Fibroblast of upper back skin (primary cell): ENCODE results near the gene RABGEF1.
"Not testable (repeated sequence)": the region's sequence is repeated elsewhere in the genome, so short reads cannot be mapped to it uniquely, and the experiment has no call there.

Experiments
- DNase-seq: peaks from one replicate; pipeline ENCODE4 v3.0.0-alpha.2; 2013

The RABGEF1 gene

DNA sequence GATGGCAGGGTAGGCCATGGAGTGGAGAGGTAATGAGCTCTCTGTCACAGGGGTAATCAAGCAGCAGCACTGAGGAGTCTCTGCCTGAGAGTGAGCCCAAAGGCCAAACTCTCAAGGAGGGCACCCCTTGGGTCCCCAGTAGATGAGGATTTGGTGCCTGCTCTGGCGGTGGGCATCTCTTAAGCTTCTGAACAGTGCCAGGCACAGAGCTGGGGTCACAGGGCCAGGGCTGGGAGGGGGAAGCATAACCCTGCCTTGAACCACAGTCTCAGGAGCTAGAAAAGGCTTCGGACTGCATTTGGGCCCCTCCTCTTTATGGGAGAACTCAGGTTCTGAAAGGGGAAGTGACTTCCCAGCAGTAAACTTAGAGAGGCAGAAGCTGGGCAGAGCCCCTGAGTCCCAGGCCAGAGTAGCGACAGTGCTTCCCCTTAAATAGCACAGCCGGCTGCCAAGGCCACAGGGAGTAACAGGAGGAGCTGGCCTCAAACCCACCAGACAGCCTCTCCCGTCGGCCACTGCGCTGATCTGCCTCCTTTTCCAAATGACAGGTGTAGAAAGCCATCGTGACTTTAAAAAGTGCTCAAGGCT, 76.8 kb downstream of the RABGEF1 start:
- not testable (repeated sequence) for DNase-seq

DNA sequence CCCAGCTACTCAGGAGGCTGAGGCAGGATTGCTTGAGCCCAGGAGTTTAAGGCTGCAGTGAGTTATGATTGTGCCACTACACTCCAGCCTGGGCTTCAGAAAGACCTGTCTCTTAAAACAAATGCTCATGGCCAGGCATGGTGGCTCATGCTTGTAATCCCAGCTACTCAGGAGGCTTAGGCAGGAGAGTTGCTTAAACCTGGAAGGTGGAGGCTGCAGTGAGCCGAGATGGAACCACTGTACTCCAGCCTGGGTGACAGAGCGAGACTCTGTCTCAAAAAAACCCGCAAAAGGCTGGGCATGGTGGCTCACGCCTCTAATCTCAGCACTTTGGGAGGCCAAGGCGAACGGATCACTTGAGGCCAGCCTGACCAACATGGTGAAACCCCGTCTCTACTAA, 77.4 kb downstream of the RABGEF1 start:
- not testable (repeated sequence) for DNase-seq

DNA sequence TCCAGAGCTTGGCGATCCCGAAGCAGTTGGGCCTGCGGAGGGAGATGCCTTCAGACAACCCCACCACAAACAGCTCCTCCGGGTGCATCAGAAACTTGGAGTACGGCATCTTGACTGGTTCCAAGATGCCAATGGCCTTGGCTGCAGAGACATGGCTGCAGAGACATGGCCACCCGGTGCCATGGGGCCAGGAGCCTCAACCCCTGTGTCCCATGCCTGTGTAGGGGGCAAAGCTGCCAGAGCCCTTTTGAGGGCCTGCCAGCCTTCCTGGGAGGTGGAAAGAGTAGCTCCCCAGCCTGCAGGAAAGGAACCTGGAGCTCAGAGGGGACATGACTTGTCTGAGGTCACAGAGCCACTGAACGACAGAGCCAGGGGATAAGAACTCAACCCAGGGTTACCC, 83.5 kb downstream of the RABGEF1 start:
- no peak for DNase-seq

DNA sequence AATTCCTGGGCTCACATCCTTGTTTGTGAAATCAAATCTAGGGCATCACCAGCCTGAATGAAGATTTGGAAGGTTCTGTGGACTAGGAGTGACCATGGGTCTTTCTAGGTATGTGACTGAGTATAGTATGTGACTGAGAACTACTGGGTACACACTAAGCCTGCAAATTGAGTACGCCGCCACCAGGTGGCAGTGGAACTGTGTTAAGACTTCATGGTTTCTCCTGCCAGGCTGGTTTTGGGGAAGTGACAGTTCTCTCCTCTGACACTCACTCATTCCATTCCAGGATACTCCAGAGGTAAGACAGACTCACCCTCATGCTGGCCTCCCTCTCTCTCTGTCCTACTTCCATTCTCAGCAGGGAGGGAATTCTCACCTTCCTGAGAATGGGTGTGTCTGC, 85.0 kb downstream of the RABGEF1 start:
- peak; percentile 8 for DNase-seq

DNA sequence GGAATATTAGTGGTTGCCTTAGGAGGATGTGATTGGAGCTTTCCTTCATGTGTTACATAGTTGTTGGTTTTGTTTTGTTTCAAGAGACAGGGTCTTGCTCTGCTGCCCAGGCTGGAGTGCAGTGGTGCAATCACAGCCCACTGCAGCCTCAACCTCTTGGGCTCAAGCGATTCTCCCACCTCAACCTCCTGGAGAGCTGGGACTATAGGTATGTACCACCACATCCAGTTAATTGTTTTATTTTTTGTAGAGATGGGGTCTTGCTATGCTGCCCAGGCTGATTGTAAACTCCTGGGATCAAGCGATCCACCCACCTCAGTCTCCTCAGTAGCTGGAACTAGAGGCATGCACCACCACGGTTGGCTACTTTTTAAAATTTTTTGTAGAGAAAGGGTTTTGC, 86.1 kb downstream of the RABGEF1 start:
- DNase-seq = no peak

DNA sequence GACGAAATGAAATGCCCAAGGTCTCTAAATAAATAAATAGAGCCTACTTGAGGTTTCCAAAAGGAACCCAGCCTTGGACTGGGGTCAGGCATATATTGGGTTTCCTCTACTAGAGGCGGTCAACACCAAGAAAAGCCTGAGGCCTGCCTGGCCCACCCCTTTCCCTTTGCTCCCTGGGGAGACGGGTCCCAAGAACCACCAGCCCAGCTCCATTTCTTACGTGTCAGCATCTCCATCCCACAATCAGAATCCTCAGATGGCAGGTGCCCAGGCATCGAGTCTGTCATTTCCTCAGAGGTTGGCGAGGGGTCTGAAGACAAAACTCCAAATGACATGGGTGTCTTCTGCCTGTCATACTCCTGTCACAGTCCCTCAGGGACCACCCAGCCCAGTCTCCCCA, 90.4 kb downstream of the RABGEF1 start:
- not testable (repeated sequence) for DNase-seq

DNA sequence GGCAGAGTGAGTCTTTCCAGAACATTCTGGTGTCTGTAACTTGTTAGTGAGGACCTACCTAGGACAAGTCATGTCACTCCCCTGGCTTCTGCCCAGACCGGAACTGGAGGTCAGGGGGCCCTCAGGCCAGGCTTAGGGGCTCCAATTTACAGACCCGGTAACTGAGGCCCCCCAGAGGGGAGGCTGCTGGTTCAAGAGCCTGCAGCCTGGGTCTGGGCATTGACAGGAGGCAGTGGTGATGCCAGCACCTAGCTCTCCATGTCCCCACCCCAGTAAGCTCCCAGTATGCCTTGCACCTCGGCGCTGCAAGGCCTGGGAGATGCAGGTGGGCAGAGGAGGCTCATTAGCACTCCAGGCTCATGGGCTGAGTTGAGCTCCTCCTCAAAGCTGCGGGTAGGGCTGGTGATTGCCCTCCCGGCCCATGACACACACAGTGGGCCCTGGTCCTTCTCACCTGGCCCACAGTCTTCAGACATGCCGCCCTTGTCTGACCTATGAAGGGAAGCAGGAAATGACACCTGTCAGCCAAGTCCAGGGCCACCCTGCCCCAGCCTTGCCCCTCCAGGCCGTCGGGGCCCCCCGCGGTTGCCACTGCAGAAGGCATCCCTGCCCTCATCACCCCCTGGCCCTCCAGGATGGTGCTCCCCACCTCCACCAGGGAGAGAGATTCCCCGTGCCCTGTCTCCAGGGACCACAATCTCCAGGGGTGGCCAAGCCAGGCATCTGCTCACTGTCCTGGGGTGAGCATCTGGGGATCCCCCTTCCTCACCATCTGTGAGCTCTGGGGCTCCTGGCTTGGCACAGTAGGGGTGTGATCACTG, 92.2 kb downstream of the RABGEF1 start:
- no peak for DNase-seq

DNA sequence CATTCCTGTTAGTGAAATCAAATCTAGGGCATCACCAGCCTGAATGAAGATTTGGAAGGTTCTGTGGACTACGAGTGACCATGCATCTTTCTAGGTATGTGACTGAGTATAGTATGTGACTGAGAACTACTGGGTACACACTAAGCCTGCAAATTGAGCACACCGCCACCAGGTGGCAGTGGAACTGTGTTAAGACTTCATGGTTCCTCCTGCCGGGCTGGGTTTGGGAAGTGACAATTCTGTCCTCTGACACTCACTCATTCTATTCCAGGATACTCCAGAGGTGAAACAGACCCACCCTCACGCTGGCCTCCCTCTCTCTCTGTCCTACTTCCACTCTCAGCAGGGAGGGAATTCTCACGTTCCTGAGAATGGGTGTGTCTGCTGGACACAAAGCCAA, 96.5 kb downstream of the RABGEF1 start:
- peak; percentile 7 for DNase-seq

DNA sequence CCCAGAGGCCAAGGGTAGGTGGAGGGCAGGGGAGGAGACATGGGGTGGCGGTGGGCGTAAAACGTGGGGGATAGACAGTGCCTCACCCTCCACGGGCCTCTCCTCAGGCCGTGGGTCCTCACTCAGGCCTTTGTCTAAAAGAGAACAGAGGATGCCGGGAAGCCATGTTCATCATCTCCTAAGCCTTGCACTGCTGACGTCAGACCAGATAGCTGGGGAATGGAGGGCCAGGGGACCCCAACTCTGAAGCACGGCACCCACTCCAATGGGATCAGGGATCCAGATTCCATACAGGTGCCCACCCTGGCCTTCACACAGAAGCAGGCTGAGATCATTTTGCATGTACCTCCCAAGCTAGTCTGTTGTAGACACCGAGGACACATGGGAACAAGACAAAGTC, 97.1 kb downstream of the RABGEF1 start:
- no peak for DNase-seq

DNA sequence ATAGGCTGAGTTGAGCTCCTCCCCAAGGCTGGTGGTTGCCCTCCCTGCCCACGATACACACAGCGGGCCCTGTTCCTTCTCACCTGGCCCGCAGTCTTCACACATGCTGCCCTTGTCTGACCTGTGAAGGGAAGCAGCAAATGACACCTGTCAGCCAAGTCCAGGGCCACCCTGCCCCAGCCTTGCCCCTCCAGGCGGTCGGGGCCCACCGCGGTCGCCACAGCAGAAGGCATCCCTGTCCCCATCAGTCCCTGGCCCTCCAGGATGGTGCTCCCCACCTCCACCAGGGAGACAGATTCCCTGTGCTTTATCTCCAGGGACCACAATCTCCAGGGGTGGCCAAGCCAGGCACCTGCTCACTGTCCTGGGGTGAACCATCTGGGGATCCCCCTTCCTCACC, 99.3 kb downstream of the RABGEF1 start:
- DNase-seq = no peak

DNA sequence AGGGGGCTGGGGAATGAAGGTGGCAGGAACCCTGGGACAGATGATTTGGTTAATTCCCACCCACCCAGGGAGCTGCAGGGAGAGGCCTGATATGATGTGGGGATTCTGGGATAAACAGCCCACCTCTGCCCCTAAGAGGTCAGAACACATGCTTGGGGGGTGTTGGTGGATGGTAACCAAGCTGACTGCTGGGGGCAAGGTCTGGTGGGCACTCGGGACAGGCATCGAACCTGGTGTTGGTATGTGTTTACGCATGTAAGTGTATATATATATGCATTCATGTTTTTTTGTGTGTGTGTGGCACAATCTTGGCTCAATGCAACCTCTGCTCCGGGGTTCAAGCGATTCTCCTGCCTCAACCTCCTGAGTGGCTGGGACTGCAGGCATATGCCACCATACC, 99.8 kb downstream of the RABGEF1 start:
- no peak for DNase-seq

DNA sequence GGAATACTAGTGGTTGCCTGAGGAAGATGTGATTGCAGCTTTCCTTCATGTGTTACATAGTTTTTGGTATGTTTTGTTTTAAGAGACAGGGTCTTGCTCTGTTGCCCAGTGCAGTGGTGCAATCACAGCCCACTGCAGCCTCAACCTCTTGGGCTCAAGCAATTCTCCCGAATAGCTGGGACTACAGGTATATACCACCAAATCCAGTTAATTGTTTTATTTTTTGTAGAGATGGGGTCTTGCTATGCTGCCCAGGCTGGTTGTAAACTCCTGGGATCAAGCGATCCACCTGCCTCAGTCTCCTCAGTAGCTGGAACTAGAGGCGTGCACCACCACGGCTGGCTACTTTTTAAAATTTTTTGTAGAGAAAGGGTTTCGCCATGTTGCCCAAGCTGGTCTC, 101.4 kb downstream of the RABGEF1 start:
- DNase-seq = no peak

DNA sequence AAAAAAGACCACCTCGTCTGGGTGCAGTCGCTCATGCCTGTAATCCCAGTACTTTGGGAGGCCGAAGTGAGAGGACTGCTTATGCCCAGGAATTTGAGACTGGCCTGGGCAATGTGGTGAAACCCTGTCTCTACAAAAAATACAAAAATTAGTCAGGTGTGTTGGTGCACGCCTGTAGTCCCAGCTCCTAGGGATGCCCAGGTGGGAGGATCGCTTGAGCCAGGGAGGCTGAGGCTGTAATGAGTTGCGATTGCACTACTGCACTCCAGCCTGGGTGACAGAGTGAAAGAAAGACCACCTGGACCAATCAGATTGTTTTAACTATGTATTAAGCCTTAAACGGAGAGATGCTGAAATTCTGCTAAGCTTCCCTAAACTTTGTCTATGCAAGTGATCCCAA, 103.0 kb downstream of the RABGEF1 start:
- not testable (repeated sequence) for DNase-seq

DNA sequence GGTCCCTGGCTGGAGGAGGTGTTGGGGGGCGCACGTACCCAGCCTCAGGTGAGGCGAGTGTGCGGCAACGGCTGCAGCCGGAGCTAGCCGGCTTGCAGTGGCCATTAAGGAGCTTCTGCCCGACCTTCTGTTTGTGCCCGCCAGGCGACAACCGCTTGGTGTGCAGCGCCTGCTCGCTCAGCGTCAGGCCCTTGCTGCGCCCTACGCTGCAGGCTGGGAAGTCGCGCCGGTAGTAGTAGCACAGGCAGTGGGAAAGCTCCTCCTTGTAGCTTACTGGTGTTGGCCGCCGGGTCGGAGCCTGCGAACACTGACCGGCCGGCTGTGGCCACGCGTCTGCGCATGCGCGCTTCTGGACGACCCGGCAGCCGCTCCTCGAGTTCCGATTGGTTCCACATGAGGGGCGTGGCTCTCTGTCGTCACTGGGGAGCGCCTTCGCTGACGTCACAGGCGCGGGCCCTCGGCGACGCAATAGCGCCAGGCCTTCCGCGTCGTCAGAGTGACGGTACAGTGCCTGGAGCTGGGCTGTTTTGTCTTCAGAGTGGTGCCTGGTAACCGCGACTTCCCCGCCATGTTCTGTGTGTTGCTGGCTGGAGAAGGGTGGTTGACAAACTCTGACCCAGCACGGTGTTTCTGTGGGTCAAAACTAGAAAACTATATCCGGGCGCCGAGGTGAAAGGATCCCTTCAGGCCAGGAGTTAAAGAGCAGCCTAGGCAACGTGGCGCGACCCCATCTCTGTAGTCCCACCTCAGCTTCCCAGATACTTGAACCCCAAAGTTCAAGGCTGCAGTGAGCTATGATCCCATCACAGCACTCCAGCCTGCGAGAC, 104.2 kb downstream of the RABGEF1 start:
- peak; percentile 98 for DNase-seq

DNA sequence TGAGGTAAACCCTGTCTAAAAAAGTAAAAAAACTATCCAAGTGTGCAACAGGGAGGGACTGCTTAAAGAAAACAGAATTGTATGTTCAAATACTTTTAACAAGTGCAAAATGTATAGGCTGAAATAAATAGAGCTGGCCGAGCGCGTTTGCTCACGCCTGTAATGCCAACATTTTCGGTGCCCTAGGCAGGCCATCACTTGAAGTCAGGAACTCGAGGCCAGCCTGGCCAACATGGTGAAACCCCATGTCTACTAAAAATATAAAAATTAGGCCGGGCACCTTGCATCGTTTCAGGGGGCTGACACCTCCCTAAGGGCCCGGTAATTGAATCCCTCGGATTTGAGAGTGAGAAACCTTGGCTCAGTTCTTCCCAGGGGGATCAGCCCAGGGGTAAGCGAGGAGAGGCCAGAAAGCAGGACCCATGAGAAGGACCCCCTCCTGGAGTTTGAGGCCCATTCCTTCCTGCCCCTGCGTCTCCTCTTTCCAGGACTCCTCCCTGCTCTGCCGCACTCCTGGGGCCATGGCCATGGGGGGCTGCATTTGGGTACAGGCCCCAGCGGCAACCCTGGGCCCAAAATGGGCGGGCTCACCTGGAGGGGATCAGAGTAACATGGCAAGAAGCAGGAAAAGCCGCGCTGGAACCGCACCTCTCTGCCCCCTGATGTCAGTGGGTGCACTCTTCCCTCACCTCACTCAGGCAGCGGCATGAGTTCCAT, 105.0 kb downstream of the RABGEF1 start:
- no peak for DNase-seq

DNA sequence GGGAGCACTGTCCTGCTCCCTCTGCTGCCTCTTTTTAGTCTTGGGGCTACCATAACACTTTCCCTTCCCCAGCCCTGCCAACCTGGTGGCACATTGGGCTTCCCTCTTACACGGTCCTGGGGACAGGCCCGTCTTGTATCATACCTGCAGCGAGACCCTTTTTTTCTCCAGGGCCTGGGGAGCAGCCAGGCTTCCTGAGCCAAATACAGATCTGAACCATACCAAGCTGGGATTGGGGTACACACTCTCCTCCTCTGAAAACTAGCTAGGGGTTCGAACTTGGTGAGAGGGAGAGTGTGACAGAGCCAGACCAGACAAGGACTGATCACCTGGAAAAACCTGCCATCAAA, 105.5 kb downstream of the RABGEF1 start:
- not testable (repeated sequence) for DNase-seq

DNA sequence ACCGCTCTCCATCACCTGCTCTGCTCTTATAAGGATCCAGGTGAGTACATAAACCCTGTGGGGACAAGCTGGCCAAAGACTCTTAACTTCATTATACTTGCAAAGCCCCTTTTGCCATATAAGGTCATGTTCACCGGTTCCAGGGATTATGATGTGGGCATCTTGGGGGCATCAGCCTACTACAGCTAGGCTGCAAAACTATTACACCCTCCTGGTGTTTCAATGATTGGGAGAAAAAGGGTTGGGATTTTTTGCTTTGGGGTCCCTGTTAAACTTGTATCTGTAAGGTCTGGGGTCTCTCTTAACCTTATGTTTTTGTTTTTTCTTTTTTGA, 107.0 kb downstream of the RABGEF1 start:
- not testable (repeated sequence) for DNase-seq

DNA sequence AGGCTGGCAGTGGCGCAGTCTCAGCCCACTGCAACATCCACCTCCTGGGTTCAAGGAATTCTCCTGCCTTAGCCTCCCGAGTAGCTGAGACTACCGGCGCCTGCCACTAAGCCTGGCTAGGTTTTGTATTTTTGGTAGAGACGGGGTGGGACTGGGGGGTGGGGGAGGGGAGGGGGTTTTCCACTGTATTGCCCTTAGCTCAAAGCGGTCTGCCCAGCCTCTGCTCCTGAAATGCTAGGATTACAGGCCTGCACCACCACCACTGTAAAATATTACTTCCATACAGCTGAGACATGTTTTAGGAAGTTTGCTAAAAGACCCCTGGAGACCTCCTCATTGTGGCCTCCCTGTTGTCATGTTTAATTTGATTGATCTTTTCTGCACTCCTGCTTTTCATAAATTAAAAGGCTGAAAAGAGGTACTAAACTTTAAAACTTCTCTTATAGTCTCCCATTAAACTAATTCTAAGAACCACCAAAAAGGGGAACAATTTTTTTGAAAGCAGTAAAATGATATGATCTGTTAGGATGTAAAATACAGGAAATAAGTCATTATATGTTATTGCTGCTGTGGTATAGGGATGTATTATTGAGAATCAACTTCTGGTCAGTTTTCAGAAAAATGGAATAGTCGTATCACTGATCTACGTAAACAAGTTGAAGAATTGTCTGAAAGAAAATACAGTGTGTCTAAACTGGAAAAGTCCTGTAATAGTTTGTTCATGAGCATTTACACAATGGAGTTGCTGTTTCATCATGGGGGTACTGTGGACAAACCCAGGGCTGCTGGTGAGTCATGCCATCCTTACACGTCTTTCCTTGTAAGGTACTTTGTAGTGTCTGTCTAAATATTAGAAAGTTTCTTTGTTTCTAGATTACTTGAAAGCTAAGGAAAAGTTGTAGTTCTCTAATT, 107.6 kb downstream of the RABGEF1 start:
- DNase-seq = peak; percentile 67

DNA sequence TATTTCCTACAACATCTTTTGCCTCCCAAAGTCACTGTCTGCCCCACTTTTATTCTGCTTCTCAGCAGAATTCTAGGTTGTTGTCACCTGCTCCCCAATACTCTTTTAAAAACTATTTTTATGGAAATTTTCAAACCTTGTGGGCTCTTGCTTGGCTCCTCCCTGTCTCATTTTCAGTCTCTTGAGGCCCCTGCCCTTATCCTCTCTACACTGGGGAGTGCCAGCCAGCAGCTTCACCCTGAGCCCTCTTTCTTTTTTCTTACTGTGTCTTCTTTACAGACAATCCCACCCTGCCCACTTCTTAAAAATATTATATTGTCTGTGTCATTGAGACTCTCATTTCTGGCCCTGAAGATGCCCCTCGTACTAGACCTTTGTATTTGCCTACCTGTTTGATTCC, 118.8 kb downstream of the RABGEF1 start:
- DNase-seq = no peak

DNA sequence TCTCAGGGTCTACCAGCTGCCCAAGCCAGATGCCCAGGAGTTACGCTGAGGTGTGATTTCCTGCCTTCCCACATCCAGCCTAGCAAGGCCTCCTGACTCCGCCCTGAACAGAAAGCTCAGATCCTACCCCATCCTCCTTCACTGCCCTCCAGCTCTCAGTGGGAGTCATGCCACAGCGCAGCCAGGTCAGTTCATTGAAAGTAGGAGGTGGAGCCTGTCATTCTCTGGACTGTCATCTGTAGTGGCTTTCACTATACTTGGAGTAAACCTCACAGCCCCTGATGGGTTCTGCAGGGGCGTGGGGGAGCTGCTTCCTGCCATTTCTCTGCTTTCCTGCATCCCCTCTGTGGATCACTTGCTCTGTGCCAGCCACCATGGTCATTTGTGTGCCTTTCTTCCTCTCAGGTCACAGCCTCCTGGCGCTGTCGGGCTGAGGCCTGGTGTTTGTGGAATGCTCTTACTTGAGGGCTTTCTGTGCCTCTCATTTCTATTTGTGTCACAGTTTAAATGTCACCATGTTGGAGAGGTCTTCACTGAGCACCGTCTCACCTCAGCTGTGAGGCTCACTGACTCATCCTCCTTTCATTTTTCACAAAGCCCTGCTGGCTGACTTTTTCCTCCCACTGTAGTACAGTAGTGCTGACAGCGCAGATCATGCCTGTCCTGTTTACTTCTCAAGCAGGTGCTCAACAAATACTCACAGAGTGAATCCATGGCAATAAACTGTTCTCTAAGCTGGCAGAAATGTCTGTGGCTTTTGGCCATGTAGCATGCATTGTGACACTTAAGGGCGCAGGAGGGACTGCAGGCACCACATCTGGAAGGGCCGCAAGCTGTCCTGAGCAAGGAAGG, 119.5 kb downstream of the RABGEF1 start:
- DNase-seq = no peak

DNA sequence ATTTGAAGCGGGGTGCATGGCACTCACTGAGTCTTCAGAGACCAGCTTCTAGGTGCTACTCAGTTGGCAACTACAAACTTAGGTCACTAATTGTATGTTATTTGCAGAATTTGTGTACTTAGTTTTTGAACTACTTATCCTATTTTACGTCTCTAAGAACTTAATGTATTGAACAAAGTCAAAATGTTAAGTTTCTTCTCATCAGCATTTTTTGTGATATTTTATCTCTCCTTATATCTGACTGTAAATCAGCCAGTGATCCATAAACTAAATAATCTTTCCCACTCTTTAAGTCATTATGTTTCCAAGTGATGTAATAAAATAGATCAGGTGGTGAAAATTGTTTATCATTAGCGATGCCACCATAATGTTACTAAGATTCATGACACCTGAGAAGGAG, 120.2 kb downstream of the RABGEF1 start:
- DNase-seq = no peak
